Endometrium (tissue), 2 donors: ENCODE data around the gene MS4A7.

Experiments
- FAIRE-seq: peaks from 2 replicates; lab custom pipeline; 2012; peaks lifted over from hg19 to GRCh38; lab: Jason Lieb, UNC
- donor health status: control.
- donor health status: control.

The MS4A7 gene

DNA sequence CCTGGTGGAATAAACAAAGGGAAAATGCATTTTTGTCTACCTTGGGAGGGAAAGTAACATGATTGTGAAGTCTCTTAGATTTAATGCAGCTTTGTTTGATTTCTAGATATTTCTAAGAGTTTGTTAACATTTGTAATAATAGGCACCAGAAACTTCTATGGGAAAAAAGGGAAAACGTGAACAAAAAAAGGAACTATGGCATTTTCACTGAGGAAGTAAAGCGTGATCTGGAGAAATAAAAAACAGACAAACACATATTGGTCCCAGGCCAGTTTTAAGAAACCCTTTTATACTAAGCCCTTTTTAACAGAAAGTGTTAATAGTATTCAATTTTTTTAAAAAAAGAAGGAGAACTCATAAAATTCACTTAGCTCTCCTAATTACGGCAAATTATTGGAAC, 6.9 kb upstream of the MS4A7 start:
- FAIRE-seq, result no peak

DNA sequence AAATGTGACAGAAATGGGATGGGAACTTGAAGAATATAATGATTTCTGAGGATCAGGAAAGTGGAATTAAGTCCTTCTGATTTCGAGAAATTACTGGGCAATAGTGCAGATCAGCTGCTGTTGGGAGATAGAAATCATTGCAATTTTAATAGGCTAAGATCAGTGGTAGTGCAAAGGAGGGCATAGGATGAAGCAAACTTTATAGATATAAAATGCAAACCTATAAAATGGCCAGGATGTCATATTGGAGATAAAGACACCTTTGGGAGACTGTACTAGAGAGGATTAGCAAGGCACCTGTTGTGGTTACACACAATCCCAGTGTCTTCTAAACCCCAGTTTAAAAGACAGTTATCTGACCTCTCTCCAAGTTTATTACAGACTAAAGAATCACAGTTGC, 6.5 kb upstream of the MS4A7 start:
- no peak for FAIRE-seq

DNA sequence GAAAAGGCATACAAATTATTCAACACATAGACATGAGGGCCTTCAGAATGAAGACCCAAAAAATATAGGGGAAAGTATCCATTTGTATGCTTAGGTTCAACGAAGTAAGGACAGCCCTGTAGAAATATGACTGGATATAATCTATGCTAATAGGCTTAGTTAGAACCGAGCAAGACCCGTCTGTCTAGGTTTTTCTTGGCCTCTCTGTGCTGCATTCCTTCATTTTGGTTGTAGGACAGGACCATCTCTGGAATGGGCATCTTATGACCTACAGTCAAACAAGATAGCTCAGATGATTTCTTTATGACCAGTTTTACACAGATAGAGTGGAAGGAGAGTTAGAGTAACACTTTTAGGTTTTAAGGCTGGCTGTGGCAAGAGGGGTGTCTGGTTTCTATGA, 5.6 kb upstream of the MS4A7 start:
- no peak for FAIRE-seq

DNA sequence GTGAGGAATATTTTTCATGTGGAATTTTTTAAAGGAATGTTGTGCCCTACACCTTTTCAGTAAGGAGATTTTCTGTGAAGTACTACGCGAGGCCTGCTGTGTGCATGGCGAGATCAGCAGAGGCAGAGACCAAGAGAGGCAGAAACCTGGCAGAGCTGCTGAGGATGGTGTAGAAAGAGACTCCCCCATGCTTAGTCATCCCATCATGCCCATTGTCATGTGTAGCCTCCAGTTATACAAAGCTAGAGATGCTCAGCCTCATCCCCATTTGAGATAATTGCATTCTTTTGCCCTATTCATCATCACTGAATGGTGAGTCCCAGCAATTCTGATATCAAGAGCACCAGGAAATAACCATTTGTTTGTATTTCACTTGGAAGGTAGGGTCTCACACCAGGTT, 3.0 kb upstream of the MS4A7 start:
- FAIRE-seq, result no peak

DNA sequence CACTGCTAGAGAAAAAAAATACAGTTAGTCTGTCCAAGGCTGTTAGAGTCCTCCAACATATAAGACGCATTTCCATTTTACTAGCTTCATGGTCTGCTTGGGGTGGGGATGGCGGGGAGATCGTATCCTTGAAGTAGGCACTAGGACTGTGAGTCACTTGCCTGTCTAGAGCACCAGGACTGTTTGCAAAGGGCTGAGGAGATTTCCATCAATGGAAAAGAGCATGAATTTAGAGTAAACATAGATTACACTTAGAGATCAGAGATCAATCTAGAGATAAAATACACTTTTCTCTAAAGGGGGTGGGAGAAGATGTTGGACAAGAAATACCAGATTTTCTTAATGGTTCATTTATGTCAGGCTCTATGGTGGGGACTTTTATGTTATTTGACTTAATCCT, 1.7 kb upstream of the MS4A7 start:
- FAIRE-seq, result no peak

DNA sequence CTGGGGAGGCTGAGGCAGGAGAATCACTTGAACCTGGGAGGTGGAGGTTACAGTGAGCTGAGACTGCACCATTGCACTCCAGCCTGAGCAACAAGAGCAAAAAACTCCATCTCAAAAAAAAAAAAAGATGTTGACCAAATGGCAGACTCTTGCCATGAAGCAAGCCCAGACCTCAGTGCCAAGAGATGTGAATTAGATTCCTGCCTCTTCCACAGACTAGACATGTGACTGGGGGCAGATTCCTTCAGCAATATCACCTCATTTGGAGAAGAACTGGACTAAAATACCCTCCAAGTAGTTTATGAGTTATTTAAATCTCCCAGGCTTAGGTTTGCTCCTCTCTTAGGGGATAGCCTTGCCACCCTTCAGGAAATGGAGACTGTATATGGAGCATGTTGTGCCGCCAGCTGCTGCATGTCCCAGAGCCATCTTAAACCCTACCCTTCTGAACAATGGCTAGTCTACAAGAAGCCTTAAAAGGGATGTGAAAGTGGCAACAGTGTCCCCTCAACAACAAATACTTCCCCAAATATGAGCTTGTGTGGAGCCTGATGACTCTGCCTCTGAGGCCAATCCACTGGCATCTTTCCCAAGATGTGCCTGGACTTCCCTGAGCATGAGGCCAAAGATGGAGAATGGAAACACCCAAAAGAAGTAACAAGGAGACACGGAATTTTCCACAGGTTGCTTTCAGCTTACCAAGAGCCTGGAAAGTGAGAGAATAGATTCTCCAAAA, 763 bp upstream of the MS4A7 start:
- no peak for FAIRE-seq

DNA sequence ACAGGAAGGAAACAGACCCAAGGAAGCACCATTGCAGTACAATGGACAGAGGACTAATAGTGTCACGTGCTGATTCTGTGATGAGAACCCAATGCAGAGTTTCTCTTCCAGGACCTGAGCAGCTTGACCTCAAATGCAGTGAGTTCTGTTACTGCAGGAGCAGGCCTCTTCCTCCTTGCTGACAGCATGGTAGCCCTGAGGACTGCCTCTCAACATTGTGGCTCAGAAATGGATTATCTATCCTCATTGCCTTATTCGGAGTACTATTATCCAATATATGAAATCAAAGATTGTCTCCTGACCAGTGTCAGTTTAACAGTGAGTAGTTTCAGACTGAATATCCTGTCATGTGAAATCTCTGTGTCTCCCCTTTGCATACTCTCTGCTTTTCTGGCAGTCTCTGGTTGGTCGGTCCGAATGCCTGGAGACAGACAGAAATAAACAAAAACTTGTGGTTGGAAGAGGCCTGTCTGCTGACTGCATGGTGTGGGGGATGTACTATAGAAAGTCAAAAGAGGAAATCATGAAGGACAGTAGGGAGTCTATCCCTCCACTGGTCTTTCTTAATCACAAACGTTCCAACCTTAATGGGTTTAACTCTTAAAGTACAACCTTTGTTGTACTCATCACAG, 11.1 kb downstream of the MS4A7 start:
- FAIRE-seq, result no peak

DNA sequence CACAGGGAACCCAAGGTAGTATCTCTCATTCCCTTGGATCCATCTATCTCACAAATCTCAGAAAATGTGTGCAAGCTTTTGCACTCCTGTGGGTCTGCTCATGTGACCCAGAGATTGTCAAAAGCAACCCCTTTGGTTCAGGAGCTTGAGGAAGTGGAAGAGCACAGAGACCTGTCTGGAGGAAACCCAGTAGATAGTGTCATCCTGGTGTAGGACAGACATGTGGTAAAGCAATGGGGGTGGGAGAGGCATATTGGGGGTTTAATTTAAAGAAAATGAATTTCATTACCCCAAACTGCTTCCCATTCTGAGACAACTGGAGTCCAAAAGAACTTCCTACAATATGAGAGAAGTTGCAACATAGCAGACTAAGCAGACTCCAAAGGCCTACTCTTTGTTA, 12.1 kb downstream of the MS4A7 start:
- FAIRE-seq, result no peak

DNA sequence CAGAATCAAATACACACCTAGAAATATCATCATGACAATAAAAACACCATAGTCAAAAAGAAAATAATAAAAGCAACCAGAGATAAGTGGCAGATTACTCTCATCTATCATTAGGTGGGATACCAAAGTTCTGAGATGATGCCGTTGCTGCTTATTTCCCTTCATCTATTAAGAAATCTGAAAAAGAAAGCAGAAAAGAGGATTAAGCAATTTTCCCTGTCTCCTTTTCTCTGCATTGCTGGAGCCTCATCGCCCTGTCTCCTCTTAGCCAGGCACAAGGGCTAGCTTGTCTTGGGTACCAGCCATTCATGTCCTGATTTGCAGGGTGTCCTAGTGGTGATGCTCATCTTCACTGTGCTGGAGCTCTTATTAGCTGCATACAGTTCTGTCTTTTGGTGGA, 14.0 kb downstream of the MS4A7 start:
- FAIRE-seq, result no peak

DNA sequence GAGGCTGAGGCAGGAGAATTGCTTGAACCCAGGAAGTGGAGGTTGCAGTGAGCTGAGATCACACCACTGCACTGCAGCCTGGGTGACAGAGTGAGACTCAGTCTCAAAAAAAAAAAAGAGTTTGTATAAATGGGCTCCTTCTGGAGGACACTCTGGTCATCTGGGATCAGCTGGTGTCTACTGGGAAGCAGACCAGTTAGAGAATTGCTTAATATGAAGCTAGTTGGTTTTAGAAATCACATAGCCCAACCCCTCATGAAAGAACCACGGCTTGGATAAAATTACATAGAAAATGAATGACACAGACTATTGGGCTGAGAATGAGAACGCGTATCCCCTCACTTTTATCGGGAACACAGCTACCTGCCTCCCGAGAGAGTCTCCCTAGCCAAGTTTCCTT, 14.7 kb downstream of the MS4A7 start:
- no peak for FAIRE-seq

DNA sequence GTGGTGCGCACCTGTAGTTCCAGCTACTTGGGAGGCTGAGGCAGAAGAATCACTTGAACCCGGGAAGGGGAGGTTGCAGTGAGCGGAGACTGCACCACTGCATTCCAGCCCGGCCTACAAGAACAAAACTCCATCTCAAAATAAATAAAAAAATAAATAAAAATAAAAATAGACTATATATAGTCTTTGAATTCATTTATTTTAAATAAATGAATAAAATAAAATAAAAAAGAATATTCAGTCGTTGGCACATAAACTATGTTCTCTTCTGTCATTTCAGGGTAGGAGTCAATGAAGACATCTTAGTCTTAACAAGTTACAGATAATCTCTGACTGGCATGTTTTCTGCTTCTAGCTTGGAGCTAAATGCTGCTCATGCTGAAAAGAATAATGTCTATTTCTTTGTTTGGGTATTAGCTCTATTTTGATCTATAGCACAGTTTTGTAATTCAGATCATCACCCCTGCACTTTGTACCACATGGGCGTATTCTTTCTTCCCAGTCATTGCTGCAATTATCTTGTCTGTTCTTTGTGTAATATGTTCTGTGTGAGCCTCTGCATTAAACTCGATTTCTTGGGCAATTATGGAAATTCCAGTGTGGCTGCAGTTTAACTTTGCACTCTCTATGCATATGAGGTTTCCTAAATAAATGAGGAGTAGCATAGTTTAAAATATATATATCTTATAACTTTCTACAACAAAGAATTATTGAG, 16.5 kb downstream of the MS4A7 start:
- FAIRE-seq, result no peak

DNA sequence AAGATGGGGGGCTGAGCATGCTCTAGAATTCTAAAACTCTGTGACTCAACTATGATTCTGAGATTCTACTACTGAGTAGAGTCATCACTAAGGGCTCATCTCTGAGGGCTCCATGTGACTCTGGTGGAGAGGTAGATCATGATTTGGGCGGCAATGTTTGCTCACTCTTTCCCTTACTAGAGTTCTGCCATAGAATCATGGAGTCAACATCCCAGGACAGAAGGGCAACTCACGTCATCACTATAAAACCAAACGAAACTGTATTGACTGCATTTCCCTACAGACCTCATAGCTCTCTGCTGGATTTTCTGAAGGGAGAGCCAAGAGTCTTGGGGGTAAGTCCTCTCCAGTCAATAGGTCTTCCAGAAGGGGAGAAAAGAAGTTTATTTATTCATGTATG, 18.1 kb downstream of the MS4A7 start, which contains the start of gene MS4A14:
TSS of gene MS4A14 (plus strand) at position 78 of the 400 bp plus-strand sequence. CDS start at position 198, 120 bp downstream.
- FAIRE-seq, result no peak

DNA sequence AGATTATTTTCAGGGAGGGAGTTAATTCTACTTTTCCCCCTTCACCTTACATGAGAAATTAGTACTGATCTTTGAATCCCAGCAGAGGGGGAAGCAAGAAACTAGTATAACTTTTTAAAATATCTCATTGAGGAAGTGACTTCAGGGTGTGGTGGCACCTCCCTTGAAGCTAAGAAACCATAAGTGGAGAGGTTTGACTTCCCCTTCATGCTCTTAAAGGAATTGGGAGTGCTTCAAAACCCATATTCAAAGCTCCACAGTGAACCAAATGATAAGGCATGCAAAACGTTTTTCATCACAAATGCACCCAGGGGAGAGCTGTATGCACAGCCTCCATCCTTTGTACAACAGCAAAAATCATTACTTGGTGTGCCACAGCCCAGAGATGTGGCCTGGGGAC, 18.5 kb downstream of the MS4A7 start:
- no peak for FAIRE-seq

DNA sequence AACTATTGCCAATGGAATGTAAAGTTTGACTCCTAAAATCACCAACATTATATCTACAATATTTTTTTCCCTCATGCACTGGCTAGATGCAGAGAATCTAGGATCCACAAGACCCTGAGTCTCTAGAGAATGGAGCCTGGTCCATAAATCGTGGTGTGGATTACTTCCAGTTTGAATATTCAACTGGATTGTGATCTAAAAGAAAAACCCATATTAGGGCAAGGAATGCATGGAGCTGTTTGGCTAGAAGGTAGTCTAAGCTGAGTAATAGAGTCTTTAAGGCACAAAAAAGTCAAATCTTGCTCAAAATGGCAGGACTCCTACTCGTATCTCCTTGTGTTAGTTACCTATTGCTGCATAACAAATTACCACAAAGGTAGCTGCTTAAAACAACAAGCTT, 41.7 kb downstream of the MS4A7 start:
- FAIRE-seq, result no peak

DNA sequence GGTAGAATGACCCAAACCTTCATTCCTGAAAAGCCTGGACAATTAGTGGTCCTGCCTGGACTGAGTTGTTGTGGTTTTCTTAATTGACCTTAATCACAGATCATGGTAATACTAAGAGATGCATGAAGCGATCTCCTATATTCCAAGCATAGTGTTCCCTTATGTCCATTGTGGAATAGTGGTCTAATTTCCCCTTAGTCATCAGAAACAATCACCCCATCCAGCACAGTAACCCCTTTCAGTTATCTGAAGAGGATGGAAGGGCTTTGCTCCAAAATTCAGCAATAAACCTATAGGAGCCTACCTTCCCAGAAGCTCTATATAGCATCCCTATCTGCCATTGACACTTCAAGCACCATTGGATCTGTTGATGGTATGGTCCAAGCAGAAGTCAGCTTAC, 44.3 kb downstream of the MS4A7 start:
- FAIRE-seq, result no peak

DNA sequence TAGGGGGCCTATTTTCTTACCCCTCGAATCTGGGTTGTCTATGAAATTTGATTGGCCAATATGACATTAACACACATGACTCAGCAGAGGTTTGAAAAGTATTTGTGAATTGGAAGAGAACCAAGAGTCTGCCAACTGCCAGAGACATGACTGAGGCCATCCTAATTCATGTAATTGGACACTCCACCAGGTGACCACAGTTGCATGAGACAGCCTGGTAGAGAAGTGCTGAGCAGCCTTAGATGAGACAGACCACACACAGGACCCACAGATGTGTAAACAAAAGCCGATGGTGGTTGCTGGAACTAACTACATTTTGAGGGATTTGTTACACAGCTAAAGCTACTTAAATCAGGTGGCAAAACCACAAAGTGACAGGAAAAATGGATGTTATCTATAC, 50.2 kb downstream of the MS4A7 start:
- no peak for FAIRE-seq

DNA sequence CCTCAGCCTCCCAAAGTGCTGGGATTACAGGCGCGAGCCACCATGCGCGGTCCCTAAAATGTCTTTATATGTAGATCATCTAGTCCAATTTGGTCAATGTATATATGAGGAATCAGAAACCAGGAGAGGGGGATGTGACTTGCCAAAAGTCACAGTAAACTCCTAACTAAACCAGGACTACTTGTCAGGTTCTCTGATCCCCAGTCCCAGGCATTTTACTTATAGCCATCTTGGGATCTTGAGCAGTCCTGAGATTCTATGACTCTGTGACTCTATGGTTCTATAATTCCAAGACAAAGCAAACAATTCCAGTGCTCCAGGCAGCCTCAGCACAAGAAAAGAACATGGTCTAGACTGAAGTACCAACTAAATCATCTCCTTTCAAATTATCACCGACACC, 50.9 kb downstream of the MS4A7 start, which contains the start of gene MS4A5:
TSS of gene MS4A5 (plus strand) at position 301 of the 400 bp plus-strand sequence. CDS start 103 bp downstream, outside the sequence.
- FAIRE-seq, result no peak

DNA sequence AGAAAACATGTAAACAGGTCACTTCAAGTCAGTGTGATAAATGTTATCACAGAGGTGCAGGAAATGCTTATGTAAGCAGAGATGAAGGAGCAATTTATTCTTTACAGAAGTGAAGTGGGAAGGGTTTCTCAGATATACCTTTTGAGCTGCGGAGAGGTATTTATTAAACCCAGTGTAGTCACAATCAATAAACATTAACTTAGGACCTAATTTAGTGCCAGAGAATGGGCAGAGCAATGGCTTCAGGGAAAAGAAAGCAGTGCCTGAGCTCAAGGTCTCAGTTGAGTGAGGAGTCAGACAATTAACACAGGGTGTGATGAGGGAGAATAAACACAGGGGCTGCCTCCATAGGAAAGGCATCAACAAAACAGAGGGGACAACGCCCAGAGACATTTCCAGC, 52.9 kb downstream of the MS4A7 start:
- FAIRE-seq, result no peak

DNA sequence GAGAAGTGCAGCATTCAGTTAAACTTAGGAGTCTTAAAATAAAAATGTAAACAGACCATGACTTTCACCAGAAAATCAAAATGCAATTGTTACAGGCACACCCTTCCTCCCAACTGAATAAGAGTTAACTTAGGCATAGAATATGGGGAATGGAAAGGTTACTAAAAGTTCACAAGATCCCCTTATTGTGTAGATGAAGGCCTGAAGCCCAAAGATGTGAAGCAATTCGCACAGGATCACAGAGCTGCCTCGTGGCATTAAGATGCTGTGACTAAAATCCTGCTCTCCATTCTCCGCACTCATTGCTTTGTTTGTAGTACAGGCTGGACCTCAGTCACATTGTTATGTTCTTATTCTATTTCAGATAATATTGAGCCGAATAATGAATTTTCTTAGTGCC, 55.1 kb downstream of the MS4A7 start:
- FAIRE-seq, result no peak
